GM21526 (cell line): ENCODE measurements around the gene PRKAR2B.
"Not testable (repeated sequence)": the region's sequence is repeated elsewhere in the genome, so short reads cannot be mapped to it uniquely, and the experiment has no call there.

Experiments used
- ATAC-seq: cut with Tn5 transposase; IDR thresholded peaks from one replicate; pipeline ENCODE4 v1.9.1; 2021; ENCODE audit warnings: moderate library complexity; ENCODE audit not compliant: unreplicated experiment, low FRiP score

Gene PRKAR2B

DNA sequence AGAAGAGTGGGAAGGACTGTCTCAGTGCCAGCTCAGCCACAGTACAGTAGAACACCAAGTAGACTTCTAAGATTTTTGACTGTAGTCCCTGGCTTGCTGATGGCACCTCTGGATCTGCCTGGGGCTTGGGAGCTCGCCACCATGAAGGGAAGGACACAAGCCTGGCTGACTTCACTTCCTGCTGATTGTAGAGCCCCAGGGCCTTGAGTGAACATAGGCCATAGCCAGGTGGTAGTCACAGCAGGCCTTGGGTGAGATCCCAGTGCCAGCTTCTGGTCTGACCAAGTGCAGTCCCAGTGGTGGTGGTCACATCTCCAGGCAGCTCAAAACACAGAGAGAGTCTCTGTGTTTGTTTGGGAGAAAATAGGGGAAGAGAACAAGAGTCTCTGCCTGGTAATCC, 66.7 kb downstream of the PRKAR2B start:
- no peak for ATAC-seq

DNA sequence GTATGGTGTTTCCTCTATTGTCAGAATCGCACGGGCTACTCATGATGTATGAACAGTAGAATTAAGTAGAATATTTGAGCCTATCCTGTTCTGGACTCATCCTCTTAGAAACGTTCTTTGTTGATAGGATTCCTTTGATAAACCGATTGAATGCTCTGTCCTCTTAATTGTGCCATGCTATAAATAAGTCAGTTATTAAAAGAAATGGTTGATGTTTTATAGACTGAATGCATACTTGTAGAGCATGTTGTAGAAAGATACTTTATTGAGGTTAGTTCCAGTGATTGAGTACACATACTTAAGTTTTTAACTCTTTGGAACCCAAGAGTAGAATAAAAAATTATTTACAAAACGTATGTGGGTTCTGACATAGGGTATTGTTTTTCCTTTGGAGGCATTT, 69.4 kb downstream of the PRKAR2B start:
- ATAC-seq, result no peak

- ATAC-seq, result no peak
Observed at GRCh38 chr7:107115114-107115513, 70.6 kb downstream of the PRKAR2B start.

- no peak for ATAC-seq
Observed at GRCh38 chr7:107115762-107116540, 71.4 kb downstream of the PRKAR2B start.

GRCh38 chr7:107118109-107118900, 73.8 kb downstream of the PRKAR2B start:
- ATAC-seq, result no peak

DNA sequence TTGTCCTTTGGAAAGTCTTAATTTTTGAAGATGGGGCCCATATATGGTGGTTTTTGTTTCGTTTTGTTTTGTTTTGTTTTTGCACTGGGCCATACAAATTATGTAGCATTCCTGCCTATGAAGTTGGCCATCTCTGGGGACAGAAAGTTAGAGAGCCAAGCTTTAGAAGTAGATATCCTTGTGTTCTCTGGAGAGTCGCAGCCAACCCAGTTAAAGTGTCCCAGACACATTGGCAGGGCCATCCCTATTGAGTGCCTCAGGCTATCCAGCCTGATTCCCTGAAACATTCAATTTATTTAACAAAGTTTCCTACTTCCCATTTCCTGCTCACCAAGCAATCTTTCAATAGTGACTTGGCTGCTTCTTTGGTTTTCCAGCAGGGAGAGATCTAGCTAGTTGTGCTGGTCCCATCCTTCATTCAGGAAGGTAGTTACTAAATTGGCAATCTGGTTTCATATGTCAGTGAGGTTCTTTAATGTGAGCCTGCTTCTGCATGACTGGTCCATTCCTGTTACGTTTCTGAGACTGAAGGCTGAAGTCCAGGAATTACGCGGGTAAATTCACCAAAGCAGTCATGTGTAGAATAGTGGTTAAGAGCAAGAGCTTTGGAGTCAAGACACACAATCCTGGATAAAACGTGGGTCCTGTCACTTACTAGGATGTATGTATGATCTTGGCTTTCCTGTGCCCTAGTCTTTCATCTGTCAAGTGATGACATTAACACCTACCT, 75.0 kb downstream of the PRKAR2B start:
- no peak for ATAC-seq

- ATAC-seq, result no peak
Observed at GRCh38 chr7:107122486-107122911, 78.0 kb downstream of the PRKAR2B start.

DNA sequence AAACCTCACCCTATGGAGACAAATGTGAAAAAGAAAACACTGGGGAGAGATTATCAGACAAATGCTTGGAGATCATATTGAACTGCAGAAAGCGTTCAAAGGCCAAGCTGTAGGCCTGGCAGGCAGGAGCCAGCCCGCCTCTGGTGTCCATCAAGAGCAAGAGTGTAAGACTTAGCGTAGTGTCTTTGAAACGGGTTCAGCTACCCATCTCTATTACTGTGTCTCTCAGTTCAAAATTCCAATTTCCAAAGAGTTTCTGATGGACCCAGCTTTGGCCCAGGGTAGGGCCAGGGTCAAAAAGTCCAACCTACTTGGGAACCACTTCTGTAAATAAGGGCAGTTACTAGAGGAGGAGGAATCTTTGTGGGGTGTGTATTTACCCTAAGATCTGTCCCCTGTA, 78.9 kb downstream of the PRKAR2B start:
- no peak for ATAC-seq

DNA sequence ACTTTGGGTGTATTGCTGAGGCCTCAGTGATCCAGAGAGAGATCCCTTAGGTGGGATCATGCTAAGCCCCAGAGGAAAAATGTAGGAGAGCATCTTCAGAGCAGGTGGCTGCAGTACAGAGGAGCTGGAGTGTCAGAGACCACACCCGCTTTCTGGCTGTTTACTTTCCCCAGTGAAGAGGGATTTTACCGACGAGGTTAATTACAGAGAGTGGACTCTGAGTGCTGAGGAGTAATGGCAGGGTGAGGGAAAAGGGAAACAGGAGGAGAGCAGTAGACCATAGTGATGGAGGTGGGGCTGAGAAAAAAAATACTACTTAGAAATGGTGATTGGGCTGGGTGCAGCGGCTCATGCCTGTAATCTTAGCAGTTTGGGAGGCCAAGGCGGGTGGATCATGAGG, 81.0 kb downstream of the PRKAR2B start:
- no peak for ATAC-seq

DNA sequence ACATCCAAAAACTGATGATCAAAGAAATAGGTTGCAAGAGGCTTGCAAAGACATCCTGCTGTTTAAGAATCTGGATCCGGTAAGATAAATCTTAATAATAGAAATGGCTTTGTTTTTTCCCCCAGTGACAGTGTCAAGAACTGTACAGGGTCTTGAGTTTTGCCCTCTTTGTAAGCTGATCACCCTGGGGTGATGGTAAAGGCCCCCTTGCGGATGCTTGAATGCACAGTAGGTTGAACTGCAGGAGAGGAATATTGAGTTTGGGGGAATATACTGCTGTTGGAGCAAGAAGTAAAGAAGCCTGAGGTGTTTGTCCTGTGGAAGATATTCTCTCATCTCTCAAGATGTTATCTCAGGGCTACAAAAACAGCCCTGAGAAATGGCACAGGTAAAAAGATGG, 83.7 kb downstream of the PRKAR2B start:
- no peak for ATAC-seq

DNA sequence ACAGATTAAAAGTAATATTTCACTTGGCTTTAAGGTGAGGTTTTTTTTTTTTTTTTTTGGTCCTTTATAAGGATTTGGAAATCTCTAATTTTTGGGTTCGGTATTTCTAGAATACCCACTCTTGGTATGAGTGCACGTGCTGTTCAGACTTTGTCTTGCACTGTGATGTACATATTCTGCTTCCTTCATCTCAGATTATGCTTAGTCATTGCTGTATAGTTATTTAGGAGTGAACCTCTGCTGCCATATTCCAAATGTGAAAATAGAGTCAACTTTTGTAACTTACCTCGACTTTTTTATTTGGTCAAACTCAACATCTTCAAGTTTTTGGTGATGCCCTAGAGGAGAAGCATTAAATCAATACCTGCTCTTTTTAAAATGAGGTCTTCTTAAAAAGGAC, 84.2 kb downstream of the PRKAR2B start:
- no peak for ATAC-seq

DNA sequence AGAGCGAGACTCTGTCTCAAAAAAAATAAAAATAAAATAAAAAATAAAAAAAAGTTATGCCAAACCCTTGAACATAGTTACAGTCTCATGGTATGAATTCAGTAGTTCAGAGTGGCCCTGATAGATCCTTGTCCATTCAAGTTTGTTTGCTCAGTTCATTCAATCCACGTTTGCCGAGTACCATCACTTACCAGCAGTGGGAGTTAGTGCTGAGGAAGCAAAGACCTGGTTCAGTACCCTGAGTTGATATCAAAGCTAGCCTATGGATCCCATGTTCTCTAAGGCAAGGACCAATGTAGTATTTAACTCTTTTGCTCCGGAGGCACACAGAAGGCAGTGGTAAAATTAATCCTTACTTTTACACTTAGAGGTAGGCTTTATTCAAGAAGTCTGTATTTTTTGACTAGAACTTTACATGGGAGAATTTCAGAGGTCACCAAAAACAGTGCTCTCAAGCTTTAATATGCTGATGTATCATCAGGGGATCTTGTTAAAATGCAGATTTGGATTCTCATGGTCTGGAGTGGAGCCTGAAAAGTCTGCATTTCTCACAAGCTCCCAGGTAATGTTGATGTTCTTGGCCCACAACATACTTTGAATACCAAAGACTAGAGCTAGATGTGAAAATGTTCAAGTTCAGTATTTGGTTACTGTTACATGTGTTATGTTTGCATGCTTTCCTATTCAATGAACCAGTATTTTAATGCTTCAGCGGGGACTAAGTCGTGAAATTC, 86.1 kb downstream of the PRKAR2B start:
- ATAC-seq, result no peak

DNA sequence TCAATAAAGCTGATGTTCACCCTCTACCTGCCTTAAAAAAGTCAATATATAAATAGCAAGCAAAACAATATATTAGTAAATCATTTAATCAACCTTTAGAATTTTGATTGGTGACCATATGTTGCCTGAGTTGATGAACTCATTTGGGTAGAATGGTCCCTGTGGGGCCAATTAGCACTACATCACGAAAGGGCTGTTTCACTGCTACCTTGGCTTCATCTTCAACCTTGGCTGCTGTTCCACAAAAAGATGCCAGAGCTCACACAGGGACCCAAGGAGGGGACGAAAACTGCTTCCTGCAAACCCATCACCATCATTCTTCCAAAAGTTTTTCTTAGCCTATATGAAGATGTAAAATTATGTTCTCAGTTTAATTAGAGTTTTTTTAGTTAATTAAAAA, 88.9 kb downstream of the PRKAR2B start:
- no peak for ATAC-seq

- ATAC-seq, result no peak
Observed at GRCh38 chr7:107138696-107139420, 94.4 kb downstream of the PRKAR2B start.

DNA sequence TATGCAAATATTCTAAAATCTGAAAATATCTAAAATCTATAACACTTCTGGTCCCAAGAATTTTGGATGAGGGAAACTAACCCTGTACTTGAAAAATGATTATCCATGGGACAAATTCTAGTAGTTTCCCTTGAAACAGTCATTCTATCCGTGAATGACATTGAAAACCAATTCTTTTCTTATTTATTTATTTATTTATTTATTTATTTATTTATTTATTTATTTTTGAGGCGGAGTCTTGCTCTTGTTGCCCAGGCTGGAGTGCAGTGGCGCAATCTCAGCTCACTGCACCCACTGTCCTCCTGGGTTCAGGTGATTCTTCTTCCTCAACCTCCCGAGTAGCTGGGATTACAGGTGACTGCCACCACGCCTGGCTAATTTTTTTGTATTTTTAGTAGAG, 99.4 kb downstream of the PRKAR2B start:
- ATAC-seq, result not testable (repeated sequence)

DNA sequence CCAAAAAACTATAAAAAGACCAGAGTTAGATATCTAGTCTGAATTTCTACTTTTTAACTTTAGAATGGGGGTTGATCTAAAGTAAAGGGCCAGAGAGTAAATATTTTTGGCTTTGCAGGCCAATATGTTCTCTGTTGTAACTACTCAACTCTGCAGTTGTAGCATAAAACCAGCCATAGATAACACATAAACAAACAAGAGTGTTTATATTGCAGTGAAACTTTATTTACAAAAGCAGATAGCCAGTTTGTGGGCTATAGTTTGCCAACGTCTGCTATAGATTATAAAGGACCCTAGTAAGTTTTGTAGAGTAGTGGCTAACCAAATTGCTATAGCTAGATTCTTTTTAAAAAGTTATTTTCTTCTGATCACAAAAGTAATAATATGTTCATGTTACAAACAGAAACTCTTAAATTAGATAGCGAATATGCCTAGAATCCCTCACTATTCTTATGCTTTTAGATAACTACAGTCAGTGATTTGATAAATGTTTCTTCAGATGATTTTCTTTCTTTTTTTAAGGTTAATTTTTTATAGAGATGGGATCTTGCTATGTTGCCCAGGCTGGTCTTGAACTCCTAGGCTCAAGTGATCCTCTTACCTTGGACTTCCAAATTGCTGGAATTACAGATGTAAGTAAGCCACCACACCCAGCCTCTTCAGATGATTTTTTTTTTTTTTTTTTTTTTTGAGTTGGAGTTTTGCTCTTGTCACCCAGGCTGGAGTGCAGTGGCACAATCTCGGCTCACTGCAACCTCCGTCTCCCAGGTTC, 100.7 kb downstream of the PRKAR2B start:
- ATAC-seq, result no peak

DNA sequence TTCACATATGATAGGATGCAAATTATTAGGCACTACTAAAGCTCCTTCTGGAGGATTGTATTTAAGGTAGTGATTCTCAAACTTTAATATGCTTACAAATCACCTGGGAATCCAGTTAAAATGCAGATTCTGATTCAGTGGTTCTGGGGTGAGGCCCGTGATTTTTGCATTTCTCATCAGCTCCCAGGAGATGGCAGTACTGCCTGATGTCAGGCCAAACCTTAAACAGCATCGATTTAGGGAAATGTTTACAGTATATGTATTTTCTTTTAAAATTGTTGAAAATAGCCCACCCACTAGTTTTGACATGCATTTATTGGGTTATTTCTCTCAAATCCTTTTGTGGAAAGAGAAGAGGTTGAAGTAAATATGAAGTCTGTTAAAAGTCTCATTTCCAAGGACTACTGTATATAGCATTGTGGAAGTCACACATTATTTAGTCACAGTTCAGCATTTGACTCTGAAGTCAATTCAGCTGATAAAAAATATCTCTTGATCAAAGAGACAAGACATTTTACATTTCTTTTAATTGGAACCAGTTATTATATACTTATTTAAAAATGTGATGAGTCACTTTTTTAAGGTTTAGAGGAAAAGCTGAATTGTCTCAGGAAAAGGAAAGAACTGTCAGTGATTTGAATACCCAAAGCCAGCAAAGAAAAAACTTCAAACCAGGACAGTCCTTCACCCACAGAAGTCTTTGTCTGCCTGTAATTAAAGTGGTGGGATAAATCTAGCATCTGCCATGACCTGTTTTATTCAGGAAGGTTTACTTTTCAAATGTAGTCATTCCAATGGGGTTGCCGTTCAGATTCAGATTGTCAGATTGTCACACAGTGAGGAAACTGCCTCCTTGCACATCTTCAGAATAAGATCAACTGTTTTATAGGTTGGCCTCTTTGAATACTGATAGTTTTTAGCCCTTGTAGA, 103.2 kb downstream of the PRKAR2B start:
- ATAC-seq, result peak; percentile 61

DNA sequence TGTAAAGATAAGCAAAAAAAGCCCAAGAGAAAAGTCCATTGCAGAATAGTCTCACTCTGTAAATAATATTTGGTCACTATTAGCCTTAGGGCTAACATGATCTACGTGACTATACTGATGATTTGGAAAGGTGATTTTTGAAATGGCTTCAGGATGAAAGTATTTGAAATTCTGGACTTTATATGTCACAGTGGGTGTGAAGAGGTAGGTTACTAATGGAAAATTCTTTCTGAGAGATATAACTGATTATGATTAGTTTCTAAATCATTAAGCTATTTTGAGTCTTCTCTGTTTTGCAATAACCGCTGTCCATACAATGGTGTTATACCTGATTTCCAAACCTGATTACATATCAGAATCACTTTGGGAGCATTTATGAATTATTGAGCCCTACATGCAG, 104.2 kb downstream of the PRKAR2B start:
- ATAC-seq, result no peak
